A549 (cell line): Measurements from ENCODE around the gene CARMIL1.

Experiments used
- BHLHE40 ChIP-seq: IDR thresholded peaks from 2 replicates; pipeline ENCODE4 v1.6.1; 2012; ENCODE audit warnings: low read depth, low read length, inconsistent platforms
- CTCF ChIP-seq: fragments of >200 bp; sonication (Bioruptor Twin); formaldehyde crosslinking; IDR thresholded peaks from 3 replicates; pipeline ENCODE4 v1.5.1; 2016
- FOSB ChIP-seq: fragments of 250-450 bp; sonication (Bioruptor Pico); IDR thresholded peaks from 2 replicates; pipeline ENCODE4 v1.5.0; 2020; ENCODE audit warnings: mild to moderate bottlenecking, moderate library complexity
- HMGXB4 ChIP-seq: fragments of 250-450 bp; sonication (Bioruptor Pico); IDR thresholded peaks from 2 replicates; pipeline ENCODE4 v1.5.0; 2021; ENCODE audit warnings: mild to moderate bottlenecking, moderate library complexity, borderline replicate concordance
- POLR2A ChIP-seq: IDR thresholded peaks from 2 replicates; pipeline ENCODE4 v1.6.1; 2012; ENCODE audit warnings: mild to moderate bottlenecking, low read length

- TF ChIP-seq HMGXB4 (CRISPR knock-in tag) (no peak), FOSB (CRISPR knock-in tag) (no peak), POLR2A (no peak), CTCF (no peak), BHLHE40 (no peak)
Measured at GRCh38 chr6:25547797-25548196, 268.6 kb downstream of the CARMIL1 start.
